AG10803 (cell line): ENCODE measurements around the gene NFYC.
"Not testable (repeated sequence)": the region's sequence is repeated elsewhere in the genome, so short reads cannot be mapped to it uniquely, and the experiment has no call there.

Experiments
- DNase-seq: peaks from one replicate; pipeline ENCODE4 v3.0.0; 2010; ENCODE audit warnings: low read depth
- H3K4me3 ChIP-seq: 2 replicates; pipeline ENCODE4 v1.5.1; 2011; ENCODE audit warnings: mild to moderate bottlenecking, low read length, control low read depth
- CTCF ChIP-seq: conservative IDR thresholded peaks from 2 replicates; pipeline ENCODE4 v1.5.1; 2011; ENCODE audit warnings: mild to moderate bottlenecking, low read length, control low read depth, inconsistent platforms

Gene NFYC

GRCh38 chr1:40692429-40692895 lies 958 bp downstream of the NFYC start:
- DNase-seq, result peak; percentile 31
- peak overlapping the region; percentile 92 for H3K4me3 ChIP-seq
- TF ChIP-seq CTCF, result no peak

GRCh38 chr1:40693425-40693824 lies 1.9 kb downstream of the NFYC start:
- DNase-seq, result no peak
- no peak overlapping the region for H3K4me3 ChIP-seq
- no peak for TF ChIP-seq CTCF

DNA sequence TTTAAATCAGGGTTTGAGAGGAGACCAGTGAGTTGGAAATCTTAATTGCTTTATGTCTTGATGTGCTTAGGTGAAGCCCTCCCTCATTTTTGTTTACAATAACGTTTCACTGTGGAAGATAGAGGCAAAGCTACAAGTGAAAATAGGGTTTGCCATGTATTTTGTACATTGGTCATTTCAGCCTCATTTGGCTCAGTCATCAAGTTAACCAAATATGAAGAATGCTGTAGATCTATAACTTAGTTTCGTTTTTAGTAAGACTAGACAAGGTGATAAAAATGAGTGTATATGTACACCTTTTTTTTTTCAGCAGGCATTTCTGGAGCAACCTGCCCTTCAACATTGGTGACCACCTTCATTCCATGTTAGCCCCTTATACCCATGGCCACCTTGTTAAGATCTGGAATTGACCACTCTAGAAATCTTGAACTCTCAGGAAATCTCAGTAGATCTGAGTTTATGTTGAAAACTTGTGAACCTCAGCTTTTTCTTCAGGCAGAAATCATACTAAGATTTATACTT lies 2.9 kb downstream of the NFYC start:
- no peak for TF ChIP-seq CTCF
- no peak for DNase-seq
- H3K4me3 ChIP-seq, result no peak overlapping the region

DNA sequence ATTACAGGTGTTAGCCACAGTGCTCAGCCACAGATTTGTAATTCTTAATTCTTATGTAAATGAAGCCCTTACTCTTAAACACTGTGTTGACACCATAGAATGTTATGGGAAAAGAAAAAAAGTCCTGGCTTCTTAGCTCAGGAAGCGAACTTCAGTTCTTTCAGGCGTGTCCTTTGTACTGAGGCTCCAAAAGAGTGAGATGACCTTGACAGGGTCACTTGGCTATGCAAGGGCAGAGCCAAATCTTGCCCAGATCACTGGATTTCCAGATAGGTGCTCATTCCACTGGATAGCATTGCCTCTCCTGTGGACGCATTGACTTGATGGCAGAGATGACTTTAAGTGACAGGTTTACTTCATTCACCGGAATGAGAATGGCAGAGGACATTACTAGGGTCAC lies 4.8 kb downstream of the NFYC start:
- no peak overlapping the region for H3K4me3 ChIP-seq
- TF ChIP-seq CTCF, result no peak
- no peak for DNase-seq

GRCh38 chr1:40697436-40697835 lies 5.9 kb downstream of the NFYC start:
- no peak for DNase-seq
- TF ChIP-seq CTCF, result no peak
- H3K4me3 ChIP-seq, result no peak overlapping the region

- H3K4me3 ChIP-seq, result no peak overlapping the region
- DNase-seq, result no peak
- no peak for TF ChIP-seq CTCF
Measured at GRCh38 chr1:40699787-40700186, 8.3 kb downstream of the NFYC start.

GRCh38 chr1:40701684-40702083 lies 10.2 kb downstream of the NFYC start:
- no peak for TF ChIP-seq CTCF
- DNase-seq, result no peak
- H3K4me3 ChIP-seq, result no peak overlapping the region

GRCh38 chr1:40702810-40703209 lies 11.3 kb downstream of the NFYC start:
- H3K4me3 ChIP-seq, DNase-seq: not testable (repeated sequence)
